SU-DHL-6 (cell line): ENCODE measurements around the gene PRKN.

Source experiments
- H2AFZ ChIP-seq: fragments of 200-600 bp; sonication (generic); 2 replicates; pipeline ENCODE4 v1.6.1; 2014; ENCODE audit warnings: low read depth, mild to moderate bottlenecking, moderate library complexity, mixed read lengths, antibody characterized with exemption, low read length; ENCODE audit not compliant: severe bottlenecking
- H3F3A ChIP-seq: fragments of 200-600 bp; shearing (Covaris generic); 2 replicates; pipeline ENCODE4 v1.6.0; 2016; ENCODE audit warnings: antibody characterized with exemption, mild to moderate bottlenecking; ENCODE audit not compliant: insufficient read depth
- H3K27ac ChIP-seq: fragments of 200-600 bp; sonication (generic); 2 replicates; pipeline ENCODE4 v1.5.1; 2016; ENCODE audit warnings: low read depth, mild to moderate bottlenecking, low read length, moderate library complexity, mixed read lengths
- H3K27me3 ChIP-seq: fragments of 200-600 bp; sonication (generic), shearing (Covaris generic); 2 replicates; pipeline ENCODE4 v1.6.0; 2014; ENCODE audit warnings: mild to moderate bottlenecking, low read length
- H3K36me3 ChIP-seq: fragments of 200-600 bp; sonication (generic); 2 replicates; pipeline ENCODE4 v1.6.1; 2014; ENCODE audit warnings: mild to moderate bottlenecking, low read length, mixed read lengths
- H3K4me2 ChIP-seq: fragments of 300-600, 200-600 bp; shearing (Covaris generic), sonication (generic); 2 replicates; pipeline ENCODE4 v1.6.0; 2014; ENCODE audit warnings: low read length, low read depth, mild to moderate bottlenecking; ENCODE audit not compliant: poor library complexity, severe bottlenecking
- H3K4me3 ChIP-seq: fragments of 200-600 bp; sonication (generic); 2 replicates; pipeline ENCODE4 v1.5.1; 2014; ENCODE audit warnings: antibody characterized with exemption, low read length, mild to moderate bottlenecking, mixed read lengths; ENCODE audit not compliant: insufficient read depth, poor library complexity, severe bottlenecking
- H3K79me2 ChIP-seq: fragments of 200-600 bp; sonication (generic); 2 replicates; pipeline ENCODE4 v1.6.1; 2014; ENCODE audit warnings: mild to moderate bottlenecking, low read length, moderate library complexity; ENCODE audit not compliant: insufficient read depth
- H3K9ac ChIP-seq: fragments of 200-600 bp; sonication (generic); 2 replicates; pipeline ENCODE4 v1.7.0; 2014; ENCODE audit warnings: mild to moderate bottlenecking, low read length
- H3K9me2 ChIP-seq: fragments of 200-600 bp; sonication (generic); replicated peaks from 2 replicates; pipeline ENCODE4 v1.6.1; 2014; ENCODE audit warnings: low read length; ENCODE audit not compliant: insufficient read depth
- H3K9me3 ChIP-seq: fragments of 200-600 bp; sonication (generic); 2 replicates; pipeline ENCODE4 v1.6.1; 2014; ENCODE audit warnings: low read length, mixed read lengths; ENCODE audit not compliant: insufficient read depth
- H4K20me1 ChIP-seq: fragments of 200-600 bp; sonication (generic); 2 replicates; pipeline ENCODE4 v1.6.1; 2014; ENCODE audit warnings: low read depth, mild to moderate bottlenecking, antibody characterized with exemption, low read length, moderate library complexity, mixed read lengths
- EZH2phosphoT487 ChIP-seq: fragments of 200-600 bp; sonication (generic), shearing (Covaris generic); conservative IDR thresholded peaks from 2 replicates; pipeline ENCODE4 v1.6.1; 2018; ENCODE audit warnings: mild to moderate bottlenecking, antibody characterized with exemption, low read length, moderate library complexity, mixed read lengths
- TF ChIP-seq, protein P1 (sequence below): fragments of 200-600 bp; sonication (generic); IDR thresholded peaks from one replicate; pipeline ENCODE4 v1.5.1; 2017; ENCODE audit warnings: antibody characterized with exemption, mild to moderate bottlenecking, low read length, moderate library complexity; ENCODE audit not compliant: insufficient read depth, poor library complexity, severe bottlenecking

The PRKN gene

GRCh38 chr6:162753775-162754174 is 26.2 kb upstream of the PRKN start:
- Histone ChIP-seq H3K27me3 (no peaks in the 10 kb centered on the region), H3K4me2 (no peak overlapping the region), H3K79me2 (no peaks in the 10 kb centered on the region), H3K27ac (no peak overlapping the region), H3K9me3 (no peaks in the 10 kb centered on the region), H3K36me3 (no peaks in the 10 kb centered on the region), H4K20me1 (no peaks in the 10 kb centered on the region), H3K9me2 (no peaks in the 10 kb centered on the region; the same call in 1 of the 2 replicates), H2AFZ (no peak overlapping the region), H3K4me3 (no peak overlapping the region), H3F3A (no peaks in the 10 kb centered on the region), H3K9ac (no peak overlapping the region)
- no peak for TF ChIP-seq EZH2phosphoT487
- TF ChIP-seq, protein P1, sequence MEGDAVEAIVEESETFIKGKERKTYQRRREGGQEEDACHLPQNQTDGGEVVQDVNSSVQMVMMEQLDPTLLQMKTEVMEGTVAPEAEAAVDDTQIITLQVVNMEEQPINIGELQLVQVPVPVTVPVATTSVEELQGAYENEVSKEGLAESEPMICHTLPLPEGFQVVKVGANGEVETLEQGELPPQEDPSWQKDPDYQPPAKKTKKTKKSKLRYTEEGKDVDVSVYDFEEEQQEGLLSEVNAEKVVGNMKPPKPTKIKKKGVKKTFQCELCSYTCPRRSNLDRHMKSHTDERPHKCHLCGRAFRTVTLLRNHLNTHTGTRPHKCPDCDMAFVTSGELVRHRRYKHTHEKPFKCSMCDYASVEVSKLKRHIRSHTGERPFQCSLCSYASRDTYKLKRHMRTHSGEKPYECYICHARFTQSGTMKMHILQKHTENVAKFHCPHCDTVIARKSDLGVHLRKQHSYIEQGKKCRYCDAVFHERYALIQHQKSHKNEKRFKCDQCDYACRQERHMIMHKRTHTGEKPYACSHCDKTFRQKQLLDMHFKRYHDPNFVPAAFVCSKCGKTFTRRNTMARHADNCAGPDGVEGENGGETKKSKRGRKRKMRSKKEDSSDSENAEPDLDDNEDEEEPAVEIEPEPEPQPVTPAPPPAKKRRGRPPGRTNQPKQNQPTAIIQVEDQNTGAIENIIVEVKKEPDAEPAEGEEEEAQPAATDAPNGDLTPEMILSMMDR: no peak

GRCh38 chr6:162751211-162751859 is 23.8 kb upstream of the PRKN start:
- H3K4me2 ChIP-seq: no peak overlapping the region
- H3K9me3 ChIP-seq: no peaks in the 10 kb centered on the region
- no peak for TF ChIP-seq EZH2phosphoT487
- TF ChIP-seq, protein P1: no peak
- no peaks in the 10 kb centered on the region for H3K79me2 ChIP-seq
- no peaks in the 10 kb centered on the region for H3K36me3 ChIP-seq
- H3K9me2 ChIP-seq: no peaks in the 10 kb centered on the region; the same call in 1 of the 2 replicates
- no peak overlapping the region for H3K4me3 ChIP-seq
- H3K27ac ChIP-seq: no peak overlapping the region
- H4K20me1 ChIP-seq: no peaks in the 10 kb centered on the region
- H3K27me3 ChIP-seq: no peaks in the 10 kb centered on the region
- no peak overlapping the region for H3K9ac ChIP-seq
- no peak overlapping the region for H2AFZ ChIP-seq
- H3F3A ChIP-seq: no peaks in the 10 kb centered on the region

DNA sequence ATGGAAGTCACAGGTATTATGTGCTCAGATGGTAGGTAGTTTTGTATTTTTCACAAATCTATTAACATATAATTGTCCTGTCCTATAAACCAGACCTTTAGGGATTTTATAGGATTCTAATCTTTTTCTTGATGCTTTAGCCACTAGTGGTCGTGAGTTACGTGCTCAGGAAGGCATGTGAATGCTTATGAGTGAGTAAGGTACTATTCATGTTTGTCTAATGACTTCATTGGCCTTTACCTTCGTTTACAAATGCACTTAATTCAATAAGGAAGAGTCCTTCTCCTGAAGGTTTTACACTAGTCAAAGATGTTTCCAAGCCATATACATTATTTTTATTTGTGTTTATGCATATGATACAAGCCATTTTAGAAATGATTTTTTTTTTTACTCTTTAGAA is 23.2 kb upstream of the PRKN start:
- H3K27ac ChIP-seq: no peak overlapping the region
- H3F3A ChIP-seq: no peaks in the 10 kb centered on the region
- no peaks in the 10 kb centered on the region for H4K20me1 ChIP-seq
- H3K9me2 ChIP-seq: no peaks in the 10 kb centered on the region; the same call in 1 of the 2 replicates
- no peaks in the 10 kb centered on the region for H3K9me3 ChIP-seq
- no peaks in the 10 kb centered on the region for H3K79me2 ChIP-seq
- no peak overlapping the region for H3K9ac ChIP-seq
- no peak for TF ChIP-seq EZH2phosphoT487
- TF ChIP-seq, protein P1: no peak
- H3K4me3 ChIP-seq: no peak overlapping the region
- no peaks in the 10 kb centered on the region for H3K36me3 ChIP-seq
- no peak overlapping the region for H3K4me2 ChIP-seq
- no peaks in the 10 kb centered on the region for H3K27me3 ChIP-seq
- no peak overlapping the region for H2AFZ ChIP-seq
